Hepatocyte (in vitro differentiated cells): ENCODE results near the gene BLACAT1.

Source experiments
- CTCF ChIP-seq: fragments of 200-600 bp; sonication (generic); IDR thresholded peaks from 2 replicates; pipeline ENCODE4 v1.5.1; 2016; ENCODE audit warnings: antibody characterized with exemption, mild to moderate bottlenecking; ENCODE audit not compliant: poor library complexity
- EZH2 ChIP-seq: fragments of 200-600 bp; sonication (generic); IDR thresholded peaks from 2 replicates; pipeline ENCODE4 v1.6.1; 2016; ENCODE audit warnings: antibody characterized with exemption, mild to moderate bottlenecking, borderline replicate concordance

DNA sequence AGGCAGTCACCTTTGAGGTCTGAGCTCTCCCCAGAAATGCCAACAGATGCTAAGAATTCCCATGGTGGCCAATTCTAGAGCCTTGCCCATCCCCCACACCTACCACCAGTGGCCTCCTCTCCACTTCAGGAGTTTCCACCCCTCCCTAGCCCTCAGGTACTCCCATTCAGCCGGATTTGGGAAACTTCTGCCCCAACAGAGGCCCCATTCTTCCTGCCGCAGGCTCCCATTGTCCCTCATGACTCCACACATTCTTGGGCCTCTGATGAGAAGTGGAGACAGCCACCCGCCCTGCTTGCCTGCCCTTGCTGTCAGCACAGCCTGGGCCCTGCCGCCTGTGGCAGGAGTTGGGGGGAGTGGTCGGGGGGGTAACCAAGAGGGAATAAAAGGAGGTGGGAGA is 4.6 kb downstream of the BLACAT1 start:
- no peak for TF ChIP-seq EZH2
- TF ChIP-seq CTCF = no peak
